Measurements from ENCODE around the gene FLVCR2.
"Not testable (repeated sequence)": the region's sequence is repeated elsewhere in the genome, so short reads cannot be mapped to it uniquely, and the experiment has no call there.

Gene FLVCR2

GRCh38 chr14:75591987-75592575 lies 13.7 kb downstream of the FLVCR2 start:
- no peak for DNase-seq (ENCODE audit: low read depth)

- DNase-seq (ENCODE audit: low read depth) = no peak
These were observed 16.8 kb downstream of the FLVCR2 start for GRCh38 chr14:75595226-75595625.

DNA sequence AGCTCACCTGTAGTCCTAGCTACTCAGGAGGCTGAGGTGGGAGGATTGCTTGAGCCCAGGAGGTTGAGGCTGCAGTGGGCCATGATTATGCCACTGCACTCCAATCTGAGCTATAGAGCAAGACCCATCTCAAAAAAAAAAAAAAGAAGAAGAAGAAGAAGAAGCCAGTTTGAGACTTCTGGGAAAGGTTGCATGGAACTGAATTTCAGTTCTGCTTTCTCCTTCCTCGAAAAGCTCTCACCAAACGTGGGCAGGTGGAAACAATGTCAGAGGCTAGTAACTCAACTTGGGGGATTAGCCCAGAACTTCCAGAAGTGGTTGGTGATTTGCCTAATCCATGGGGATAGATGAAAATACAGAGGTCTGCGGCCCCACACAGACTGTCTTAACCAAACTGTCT lies 18.7 kb downstream of the FLVCR2 start:
- no peak for DNase-seq (ENCODE audit: low read depth)

- DNase-seq (ENCODE audit: low read depth) = not testable (repeated sequence)
These were observed 21.7 kb downstream of the FLVCR2 start for GRCh38 chr14:75600100-75600499.

DNA sequence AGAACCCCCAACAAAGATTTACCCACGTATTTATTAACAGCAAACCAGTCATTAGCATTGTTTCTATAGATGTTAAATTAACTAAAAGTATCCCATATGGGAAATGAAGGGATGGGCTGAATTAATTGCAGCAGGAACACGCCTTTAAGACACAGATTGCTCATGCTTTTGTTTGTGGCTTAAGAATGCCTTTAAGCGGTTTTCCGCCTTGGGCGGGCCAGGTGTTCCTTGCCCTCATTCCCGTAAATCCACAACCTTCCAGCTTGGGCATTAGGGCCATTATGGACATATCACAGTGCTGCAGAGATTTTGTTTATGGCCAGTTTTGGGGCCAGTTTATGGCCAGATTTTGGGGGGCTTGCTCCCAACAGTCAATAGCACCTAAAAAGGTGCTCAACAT lies 22.6 kb downstream of the FLVCR2 start:
- not testable (repeated sequence) for DNase-seq (ENCODE audit: low read depth)

DNA sequence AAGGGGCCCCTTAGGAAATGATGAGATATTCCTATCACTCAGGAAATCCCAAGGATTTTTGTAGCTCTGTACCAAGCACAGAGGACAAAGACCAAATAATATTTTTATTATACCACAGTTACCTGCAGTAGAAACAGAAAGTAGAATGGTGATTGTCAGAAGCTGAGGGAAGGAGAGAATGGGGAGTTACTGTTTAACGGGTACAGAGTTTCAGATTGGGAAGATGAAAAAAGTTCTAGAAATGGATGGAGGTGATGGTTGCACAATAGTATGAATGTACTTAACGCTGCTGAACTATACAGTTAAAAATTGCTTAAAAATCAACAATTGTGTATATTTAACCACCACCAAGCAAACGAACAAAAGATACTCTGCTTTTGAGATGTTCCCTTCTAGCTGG lies 24.1 kb downstream of the FLVCR2 start:
- DNase-seq (ENCODE audit: low read depth) = no peak

GRCh38 chr14:75604979-75605851 lies 26.8 kb downstream of the FLVCR2 start:
- no peak for DNase-seq (ENCODE audit: low read depth)

- no peak for DNase-seq (ENCODE audit: low read depth)
These were observed 27.5 kb downstream of the FLVCR2 start for GRCh38 chr14:75605916-75606315.

- no peak for DNase-seq (ENCODE audit: low read depth)
These were observed 28.6 kb downstream of the FLVCR2 start for GRCh38 chr14:75607044-75607443.

DNA sequence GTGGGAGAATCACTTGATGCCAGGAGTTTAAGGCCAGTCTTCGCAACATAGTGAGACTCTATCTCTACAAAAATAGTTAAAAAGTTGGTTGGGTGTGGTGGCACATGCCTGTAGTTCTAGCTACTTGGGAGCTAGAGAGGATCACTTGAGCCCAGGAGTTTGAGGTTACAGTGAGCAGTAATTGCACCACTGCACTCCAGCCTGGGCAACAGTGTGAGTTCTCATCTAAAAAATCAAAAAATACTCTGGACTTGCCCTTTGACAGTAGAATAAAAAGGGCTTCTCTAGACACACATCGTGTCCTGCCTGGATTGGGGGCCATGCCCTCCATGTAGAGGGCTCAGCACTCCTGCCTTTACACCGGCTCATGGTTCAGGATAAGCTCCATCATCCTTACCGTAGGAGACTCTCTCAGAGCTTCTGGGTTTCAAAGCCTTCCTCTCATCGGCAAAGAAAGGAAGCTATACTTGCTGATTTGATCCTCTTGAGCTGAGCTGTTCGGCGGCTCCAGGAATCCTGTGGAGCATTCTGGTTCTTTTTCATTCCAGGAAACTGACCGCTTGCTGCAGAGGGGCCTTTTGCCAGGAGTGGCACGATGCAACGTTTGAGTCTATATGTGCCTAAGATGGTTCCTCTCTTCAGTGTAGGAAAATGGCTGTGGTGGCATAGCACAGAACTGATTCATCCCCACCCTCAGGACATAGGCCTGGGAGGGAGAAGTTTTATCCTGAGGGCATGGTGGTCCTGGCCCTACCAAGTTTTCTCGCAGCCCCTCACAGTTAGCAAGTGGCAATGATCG lies 29.6 kb downstream of the FLVCR2 start:
- DNase-seq (ENCODE audit: low read depth) = no peak

DNA sequence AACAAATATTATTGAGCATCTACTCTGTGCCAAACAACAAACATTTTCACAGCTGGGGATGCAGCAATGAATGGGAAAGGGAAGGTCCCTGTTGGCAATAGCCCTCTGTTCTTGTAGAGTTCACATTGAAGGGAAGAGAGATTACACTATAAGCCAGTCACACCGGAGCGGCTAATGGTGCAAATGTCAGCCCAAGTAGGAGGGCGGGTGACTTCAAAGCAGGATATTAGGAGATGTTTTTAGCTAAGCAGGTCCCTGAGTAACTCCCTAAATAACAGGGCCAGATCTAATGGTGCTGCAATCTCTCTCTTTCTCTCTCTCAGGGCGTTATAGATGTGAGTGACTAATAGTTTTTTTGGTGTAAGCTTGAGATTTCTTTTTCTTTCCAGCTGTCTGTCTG lies 30.7 kb downstream of the FLVCR2 start:
- no peak for DNase-seq (ENCODE audit: low read depth)

- no peak for DNase-seq (ENCODE audit: low read depth)
These were observed 31.4 kb downstream of the FLVCR2 start for GRCh38 chr14:75609606-75610475.

GRCh38 chr14:75610834-75611233 lies 32.4 kb downstream of the FLVCR2 start:
- no peak for DNase-seq (ENCODE audit: low read depth)

- DNase-seq (ENCODE audit: low read depth) = no peak
These were observed 33.7 kb downstream of the FLVCR2 start for GRCh38 chr14:75612157-75612556.

DNA sequence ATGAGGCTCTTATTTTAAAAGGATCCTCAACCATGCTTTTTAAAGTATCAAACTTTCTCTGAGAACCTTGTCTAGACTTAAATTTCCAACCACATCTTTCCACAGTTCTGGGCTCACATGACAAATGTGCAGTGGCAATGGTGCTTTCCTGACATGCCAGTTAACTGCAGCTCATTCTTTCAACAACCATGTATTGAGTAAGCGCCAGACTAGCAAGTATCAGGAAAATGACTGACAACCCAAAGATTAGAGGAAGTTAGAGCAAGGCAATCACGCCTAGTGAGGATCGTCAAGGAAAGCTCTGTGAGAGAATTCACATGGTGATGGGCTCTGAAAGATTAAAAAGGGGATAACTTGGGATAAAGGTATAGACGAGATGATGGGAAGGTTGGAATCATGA lies 35.8 kb downstream of the FLVCR2 start:
- no peak for DNase-seq (ENCODE audit: low read depth)

DNA sequence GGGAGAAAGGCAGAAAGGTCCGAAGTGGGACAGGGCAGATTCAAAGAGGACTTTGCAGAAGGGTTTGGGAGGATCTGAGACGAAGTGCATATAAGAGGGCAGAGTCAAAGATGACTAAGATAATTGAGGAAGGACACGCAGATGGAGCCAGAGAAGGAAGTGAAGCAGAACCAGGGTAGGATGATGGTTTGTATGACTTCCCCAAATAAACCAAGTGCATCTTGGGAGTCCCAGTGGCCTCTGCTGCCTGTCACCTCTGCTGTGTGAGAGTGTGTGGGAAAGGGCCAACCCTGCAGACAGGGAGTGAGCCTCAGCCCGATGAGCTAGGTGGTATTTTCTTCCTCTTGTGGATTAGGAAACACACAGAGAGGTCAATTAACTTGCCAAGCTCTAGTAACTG lies 36.8 kb downstream of the FLVCR2 start:
- no peak for DNase-seq (ENCODE audit: low read depth)

DNA sequence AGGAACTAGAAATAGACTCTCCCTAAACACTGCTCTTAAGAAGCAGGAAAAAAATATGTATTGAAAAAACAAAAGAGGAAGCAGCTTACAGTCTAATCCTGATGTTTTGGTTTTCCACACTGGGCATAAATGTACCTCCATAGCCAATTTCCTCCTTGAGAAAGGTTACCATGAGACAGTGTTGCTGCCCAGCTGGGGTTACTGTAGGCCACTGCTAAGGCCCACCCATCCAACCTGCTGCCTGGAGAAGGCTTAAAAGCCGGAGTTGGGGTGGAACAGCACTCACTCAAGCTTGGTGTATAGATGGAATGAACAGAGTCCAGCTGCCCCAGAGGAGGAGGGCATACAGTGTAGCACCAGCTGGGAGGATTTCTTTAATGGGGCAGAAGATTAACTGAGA lies 41.1 kb downstream of the FLVCR2 start:
- no peak for DNase-seq (ENCODE audit: low read depth)

DNA sequence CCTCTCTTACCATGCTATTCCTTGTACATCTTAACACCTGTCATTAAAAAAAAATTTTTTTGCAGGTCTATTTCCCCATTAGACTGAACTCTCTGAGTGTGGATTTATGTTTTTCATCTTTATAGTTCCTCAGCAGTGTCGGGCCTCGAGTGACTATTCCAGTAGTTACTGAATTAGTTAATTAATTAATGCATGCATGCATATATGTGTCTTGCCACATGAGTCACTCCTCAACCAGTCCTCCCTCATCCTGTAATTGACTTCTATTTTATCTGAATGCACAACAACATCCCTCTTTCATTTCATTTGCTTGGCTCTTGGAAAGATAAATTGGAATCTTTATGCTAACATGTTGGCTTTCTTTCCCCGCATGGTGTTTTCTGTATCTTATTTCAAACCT lies 46.6 kb downstream of the FLVCR2 start:
- DNase-seq (ENCODE audit: low read depth) = no peak

- no peak for DNase-seq (ENCODE audit: low read depth)
These were observed 48.0 kb downstream of the FLVCR2 start for GRCh38 chr14:75626396-75626795.

DNA sequence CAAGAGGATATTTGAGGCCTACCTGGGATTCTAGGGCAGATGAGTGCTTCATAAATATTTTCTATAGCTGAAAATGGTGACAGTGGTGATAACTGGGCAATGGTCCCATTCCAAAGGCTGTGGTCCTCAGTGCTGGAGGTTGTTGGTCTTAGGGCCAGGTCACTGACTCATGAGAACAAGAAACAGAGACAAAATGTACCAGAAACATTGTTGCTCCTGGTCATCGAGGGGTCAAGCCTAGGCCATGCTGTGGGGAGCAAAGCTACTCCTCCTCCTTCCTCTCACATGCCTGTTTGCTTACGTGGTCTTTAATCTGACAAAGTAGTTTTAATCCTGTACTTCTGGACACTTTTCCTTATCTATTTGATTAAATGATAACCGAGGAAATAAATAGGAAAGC lies 48.4 kb downstream of the FLVCR2 start:
- DNase-seq (ENCODE audit: low read depth) = no peak

GRCh38 chr14:75627406-75627805 lies 49.0 kb downstream of the FLVCR2 start:
- no peak for DNase-seq (ENCODE audit: low read depth)

- DNase-seq (ENCODE audit: low read depth) = no peak
These were observed 50.4 kb downstream of the FLVCR2 start for GRCh38 chr14:75628816-75629215.
